GM19397 (cell line): ENCODE data around the gene ASNSD1.

Experiments used
- ATAC-seq: cut with Tn5 transposase; IDR thresholded peaks from one replicate; pipeline ENCODE4 v1.9.1; 2021; ENCODE audit warnings: mild to moderate bottlenecking, moderate library complexity; ENCODE audit not compliant: unreplicated experiment

Gene ASNSD1

DNA sequence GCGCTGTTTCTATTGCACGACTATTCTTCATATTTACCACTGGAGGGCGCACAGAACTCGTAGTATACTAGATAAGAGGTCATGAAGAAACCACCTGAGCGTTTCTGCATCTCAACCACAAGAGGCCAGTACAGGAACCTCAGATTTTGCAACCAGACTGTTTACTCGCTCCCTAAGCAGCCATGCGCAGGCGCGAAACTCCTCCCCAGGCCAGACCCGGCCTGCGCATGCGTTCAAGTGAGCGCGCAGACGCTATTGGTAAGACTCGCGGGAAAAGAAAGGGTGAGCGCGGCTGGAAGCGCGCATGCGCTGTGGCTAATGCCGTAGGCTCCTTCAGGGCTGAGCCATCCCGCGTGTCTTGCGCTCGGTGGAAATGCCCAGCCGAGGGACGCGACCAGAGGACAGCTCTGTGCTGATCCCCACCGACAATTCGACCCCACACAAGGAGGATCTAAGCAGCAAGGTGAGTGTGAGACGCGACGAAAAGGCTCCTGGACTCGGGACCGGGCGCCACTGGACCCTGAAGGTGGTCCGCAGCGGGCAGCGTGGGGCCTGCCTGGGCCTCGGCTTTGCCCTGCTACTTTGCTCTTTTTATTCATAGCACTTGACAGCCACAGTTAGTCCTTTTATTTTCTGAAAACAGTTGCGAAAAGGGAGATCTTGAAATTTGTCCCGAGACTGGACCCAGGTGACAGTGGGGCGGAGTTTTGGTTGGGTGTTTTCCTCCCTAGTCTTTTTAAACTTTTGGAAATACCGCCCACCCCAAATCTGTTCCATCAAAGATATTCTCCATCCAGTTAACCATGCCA lies at the start of gene ASNSD1:
ASNSD1 (plus strand) TSS at position 312 of the 809 bp plus-strand sequence. CDS start 4,674 bp downstream, outside the sequence.
- peak; percentile 91 for ATAC-seq

DNA sequence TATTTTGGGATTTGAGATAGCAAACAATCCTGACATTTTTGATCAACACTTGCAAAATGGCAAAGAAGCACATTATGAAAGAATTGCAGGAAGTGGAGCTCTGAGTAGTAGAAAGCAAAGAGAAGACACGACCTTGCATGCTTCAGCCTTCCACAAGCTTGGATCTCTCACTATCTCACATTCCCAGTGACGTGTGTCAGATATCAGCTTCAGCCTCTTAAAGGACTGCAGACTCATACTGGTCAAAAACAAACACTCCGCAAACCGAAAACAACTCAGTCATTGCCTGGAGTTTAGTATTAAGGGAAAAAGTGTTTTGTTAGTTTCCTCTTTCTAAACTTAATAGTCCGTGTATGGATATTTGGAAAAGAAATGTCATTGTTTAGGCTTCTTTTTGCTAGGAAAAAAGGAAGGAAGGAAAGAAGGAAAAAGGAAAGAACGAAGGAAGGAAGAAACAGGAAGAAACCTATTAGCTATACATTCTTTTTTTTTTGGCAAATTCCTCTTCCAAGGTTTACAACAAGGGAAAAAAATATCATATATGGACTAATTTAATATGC lies 48.1 kb upstream of the ASNSD1 start:
- no peak for ATAC-seq

DNA sequence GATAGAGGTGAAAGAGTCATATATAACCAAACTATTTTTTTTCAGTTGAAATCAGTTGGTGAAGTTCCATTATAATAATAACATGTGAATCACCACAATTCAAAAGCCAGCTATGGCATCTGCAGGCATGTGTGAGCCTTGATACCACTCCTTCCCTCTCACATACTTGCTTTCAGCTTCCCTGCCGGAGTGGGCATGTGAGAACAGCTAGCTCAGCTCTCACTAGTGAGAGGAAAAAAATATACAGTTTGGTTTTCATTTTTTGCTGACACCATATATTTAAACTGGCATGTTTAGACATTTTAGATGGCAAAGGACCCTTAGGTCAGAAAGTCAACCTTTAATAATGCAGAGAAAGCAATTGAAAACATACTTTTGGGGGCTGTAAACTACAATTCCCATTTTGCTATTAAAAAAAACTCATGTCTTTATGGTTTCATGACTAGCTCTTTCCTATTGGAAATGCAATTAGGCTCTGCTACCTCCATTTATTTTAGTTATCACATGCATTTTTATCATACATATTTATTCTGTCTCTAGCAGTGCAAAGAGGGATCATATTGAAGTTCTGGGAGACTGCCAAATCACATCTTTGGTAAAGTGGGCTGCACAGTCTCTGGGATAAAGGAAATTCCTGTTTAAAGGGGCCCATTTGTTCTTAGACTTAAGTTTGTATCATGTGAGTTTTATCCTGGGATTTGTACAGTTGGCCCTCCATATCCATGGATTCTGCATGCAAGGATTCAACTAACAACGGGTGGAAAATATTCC lies 47.4 kb upstream of the ASNSD1 start:
- no peak for ATAC-seq

DNA sequence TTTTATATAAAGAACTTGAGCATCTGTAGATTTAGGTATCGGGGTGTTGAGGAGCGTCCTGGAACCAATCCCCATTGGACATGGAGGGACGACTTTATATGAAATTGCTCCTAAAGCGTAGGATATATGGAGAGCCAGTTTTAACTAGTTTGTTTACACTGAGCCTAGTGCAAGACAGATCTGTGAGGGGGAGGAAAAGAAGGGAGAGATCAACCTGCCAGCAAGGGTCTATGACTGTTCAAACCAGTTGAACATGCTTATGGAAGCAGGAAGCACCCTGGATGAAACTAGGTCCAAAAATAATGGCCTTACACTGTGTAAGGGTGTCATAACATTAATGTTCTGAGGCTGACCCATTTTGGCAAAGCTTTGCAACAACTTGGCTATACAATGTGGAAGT lies 46.7 kb upstream of the ASNSD1 start:
- ATAC-seq: no peak

DNA sequence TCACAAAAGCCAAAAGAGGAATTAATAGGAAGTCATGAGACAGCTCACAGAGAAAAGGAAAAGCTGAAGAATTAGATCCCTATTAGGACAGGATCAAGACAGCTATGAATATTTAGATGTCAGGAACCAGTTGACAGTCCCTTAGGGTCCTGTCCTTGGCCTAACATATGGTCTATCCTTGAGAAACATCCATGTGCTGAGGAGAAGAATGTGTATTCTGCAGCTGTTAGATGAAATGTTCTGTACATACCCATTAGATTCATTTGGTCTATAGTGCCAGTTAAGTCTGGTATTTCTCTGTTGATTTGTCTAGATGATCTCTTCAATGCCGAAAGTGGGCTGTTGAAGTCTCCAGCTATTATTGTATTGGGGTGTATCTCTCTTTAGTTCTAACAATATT lies 43.1 kb upstream of the ASNSD1 start:
- no peak for ATAC-seq

DNA sequence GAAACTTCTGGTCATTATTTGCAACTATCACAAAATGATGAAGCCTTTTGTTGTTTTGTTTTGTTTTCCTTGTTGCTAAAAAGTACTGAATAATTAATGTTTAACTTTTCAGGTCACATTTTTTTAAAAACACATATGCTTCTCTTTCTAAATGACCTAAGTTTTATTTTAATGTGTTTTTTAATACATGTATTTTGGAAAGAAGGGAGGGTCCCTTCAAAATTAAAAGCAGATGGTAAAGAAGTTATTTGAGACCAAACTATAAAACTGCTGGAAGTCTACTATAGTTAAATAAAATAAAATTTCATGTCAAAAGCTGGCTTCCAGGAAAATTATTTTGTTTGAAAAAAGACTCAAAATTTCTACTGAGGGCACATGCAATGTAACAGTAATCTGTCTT lies 39.5 kb upstream of the ASNSD1 start:
- ATAC-seq: no peak

DNA sequence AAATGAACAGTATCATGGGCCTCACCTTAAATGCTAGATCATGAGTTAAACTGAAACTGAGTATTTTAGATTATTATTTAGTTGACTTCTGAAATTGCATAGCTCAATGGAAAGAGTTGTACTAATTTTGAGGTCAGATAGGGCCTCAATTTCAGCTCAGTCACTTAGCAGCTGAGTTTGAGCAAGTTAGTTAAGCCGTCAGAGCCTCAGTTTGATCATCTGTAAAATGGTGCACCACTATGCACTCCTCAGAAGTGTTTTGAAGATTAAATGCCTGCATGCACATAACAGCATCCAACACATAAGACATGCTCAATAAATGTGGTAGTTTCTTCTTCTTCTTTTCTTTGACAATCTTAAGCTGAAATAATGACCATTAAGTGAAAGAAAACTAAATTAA lies 38.2 kb upstream of the ASNSD1 start:
- no peak for ATAC-seq

DNA sequence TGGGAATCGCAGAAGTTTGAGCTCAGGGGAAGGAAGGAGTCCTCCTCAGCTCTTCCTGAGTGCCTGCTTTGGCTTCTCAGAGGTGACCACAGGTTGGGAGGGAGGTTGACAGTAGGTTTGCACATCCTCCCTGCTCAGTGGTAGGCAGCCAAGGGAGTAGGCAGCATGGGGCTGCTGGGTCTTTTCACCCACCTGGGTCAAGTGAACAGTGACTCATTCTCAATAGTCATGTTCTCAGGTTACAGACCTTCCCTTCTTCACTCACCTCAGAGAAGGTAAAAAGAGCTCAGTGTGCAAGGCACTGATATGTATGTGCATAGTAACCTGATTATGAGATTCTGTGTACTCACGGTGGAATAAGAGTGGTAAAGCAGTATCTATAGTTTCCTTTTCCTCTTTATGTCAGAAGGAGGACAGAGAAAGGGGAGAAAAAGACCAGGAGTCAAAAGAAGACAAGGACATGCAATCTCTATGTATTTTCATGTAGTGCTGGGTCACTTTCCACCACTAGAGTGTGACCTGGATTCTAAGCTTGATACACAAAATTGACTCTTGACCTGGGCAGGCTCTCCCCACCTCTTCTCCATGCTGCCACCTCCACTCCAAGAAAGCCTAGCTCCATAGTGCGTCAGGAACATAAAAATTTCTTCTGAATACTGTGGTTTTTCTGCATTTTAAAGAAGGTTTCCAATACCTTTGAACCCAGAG lies 36.5 kb upstream of the ASNSD1 start:
- no peak for ATAC-seq

DNA sequence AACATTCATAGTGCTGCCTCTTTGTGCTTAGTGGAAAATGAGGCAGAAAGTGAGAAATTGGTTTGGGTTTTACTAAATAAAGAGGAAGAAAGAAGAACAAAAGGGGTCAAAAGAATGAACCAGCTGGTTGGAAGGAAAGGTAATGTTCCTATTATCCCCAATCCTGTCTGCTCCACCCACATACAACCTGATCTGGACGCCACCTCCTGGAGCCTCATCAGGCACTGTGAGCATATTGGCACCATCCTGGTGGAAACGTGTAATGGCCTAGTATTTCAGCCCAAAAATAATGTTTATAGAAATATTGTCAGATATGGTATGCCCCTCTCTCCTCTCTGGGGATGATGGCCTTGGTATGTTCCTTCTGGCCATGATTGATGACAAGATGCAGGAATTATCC lies 35.6 kb upstream of the ASNSD1 start:
- no peak for ATAC-seq

DNA sequence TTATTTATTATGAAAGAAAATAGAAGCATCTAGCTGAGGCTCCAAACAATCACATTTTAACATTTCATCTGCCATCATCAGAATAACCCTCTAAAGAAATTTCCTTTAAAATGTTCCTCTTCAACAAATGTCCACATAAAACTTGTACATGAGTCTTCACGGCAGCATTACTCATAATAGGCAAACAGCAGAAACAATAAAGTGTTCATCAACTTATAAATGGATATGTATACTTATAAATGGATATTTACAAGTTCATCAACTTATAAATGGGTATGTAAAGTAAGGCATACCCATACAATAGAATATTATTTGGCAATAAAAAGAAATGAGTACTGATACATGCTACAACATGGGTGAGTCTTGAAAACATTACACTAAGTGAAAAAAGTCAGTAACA lies 33.5 kb upstream of the ASNSD1 start:
- no peak for ATAC-seq

DNA sequence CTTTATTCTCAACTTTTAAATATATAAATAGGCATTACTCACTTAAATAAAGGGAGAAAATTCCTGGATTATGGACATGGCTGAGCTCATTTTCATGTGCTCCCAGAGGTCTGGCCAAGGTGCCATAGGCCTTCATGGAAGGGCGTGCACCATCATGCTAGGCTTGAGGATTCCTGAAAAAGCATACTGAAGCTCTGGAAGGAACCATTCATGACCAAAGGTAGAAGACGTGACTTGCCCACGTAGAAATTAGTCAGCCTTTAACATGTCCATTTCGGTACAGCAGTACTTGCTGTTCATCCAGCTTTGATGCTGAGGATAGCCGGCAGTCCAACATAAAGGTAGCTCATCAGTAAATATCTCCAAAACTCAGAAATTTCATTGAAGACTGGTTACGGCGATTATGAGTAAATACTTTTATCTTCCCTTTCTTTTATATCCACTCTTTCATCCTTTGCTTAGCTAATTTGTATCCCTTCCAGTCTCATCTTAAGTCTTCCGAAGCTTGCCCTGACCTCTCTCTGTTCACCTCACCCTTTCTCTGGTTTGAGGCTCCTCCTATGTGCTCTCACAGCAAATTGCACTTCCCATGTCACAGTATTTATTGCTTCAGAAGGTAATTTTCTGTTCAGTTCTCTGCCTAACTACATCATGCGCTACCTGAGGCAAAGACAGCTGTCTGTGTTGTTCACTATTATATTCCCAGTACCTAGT lies 32.3 kb upstream of the ASNSD1 start:
- ATAC-seq: no peak

DNA sequence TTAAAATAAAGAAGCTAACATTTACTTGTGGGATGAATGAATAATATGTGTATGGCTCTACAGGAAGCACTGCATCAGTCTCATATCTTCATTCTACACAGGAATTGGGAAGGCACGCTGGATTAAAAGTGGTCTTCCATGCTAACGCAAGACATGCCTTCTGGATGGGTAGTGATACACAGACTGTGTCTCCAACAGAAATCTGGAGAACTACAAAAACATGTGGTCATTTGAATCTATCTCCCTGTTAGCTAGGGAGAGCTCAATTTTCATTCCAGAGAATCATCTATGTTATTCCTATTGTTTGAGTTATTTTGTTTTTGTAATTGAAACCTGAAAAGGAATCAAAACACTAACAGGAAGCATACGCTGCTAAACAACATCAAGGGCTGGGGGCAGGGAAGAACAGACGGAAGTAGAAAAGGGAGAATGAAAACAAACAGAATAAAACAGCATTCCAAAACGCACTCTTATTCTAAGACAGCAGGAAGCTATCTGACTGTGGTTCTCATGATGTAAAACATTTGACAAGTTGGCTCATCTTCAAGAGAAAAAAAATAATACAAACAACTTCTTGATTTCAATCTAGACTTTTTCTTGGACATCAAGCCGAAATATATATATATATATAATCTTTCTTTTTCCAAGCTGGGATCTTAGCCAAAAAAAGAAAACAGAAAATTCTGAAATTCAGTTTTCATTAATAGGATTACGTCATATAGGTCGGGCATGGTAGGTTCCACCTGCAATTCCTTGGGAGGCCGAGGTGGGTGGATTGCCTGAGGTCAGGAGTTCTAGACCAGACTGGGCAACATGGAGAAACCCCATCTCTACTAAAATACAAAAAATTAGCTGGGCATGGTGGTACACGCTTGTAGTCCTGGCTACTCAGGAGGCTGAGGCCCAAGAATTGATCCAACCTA lies 31.5 kb upstream of the ASNSD1 start:
- no peak for ATAC-seq

DNA sequence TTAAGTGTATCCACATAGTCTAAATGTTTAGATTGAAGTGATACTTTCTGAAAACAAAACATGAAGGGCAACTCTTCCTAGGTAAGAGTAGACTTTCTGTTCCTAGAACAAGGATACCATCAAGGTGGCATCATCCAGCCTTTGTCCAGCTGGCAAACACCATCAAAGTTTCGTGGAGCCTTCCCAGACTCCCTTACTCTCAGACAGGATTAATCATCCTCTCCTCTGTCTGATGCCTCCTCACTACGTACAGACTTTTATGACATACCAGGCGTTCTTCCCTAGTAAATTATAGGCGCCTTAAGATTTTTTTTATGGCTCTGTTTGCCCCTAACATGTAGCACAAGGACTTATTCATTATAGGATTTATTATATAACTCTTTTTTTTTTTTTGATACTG lies 29.4 kb upstream of the ASNSD1 start:
- ATAC-seq: no peak

DNA sequence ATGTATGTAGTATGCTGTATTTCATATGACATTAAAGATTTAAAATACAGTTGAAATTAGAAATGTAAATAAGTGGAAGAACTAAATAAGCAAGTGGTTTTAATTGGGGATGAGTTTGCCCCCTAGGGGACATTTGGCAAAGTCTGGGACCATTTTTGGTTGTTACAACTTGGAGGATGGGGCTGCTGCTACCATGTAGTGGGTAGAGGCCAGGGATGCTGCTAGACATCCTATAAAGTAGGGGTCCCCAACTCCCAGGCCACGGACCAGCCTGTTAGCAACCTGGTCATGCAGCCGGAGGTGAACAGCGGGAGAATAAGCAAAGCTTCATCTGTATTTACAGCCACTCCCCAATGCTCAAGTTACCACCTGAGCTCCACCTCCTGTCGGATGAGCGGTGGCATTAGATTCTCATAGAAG lies 27.9 kb upstream of the ASNSD1 start:
- ATAC-seq: no peak

DNA sequence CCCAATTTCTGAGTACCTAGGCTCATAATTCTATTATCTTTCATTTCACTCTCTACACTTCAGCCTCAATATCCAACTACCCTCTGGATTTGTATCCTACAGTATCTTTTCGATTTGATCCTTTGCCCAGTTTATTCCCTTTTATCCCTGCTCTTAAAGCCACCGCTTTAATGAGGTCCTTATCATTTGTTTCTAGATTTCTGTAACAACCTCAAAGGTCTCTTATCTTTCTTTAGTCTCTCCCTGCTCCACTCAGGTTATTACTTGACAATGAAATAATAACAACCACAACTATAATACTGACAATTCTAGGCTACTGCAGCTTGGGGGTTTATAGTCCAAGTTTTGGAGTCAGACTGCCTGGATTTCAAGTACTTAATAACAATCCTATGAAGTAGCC lies 25.9 kb upstream of the ASNSD1 start:
- ATAC-seq: no peak

DNA sequence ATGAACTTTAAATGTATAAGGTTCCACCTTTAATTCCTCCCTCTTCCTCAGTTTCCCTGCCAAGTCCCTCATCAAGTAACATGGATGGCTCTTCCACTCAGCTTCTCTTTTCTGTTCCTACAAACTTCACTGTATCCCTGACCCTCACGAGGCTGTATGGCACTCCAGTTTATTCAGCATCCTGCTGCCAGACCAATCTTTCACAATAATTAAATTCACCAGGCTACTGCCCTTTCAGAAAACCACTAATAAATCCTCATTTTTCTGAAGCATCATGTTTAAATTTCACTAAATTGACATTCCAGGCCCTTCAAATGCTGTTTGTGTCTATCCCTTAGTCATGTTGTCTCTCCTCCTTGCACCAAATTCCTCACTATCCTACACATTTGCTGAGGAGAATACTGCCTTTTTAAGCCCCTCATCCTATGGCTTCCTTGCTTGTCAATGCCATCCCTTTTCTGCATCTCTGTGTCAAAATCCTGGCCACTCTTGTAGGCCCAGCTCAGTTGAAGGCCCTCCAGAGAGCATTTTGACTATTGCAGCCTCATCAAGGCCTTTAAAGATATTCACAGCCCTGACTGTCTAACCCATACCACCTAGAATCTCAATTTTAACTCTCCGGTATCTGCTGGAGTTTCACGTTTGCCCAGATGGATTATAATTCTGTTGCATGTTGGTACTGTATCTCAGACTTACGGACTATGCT lies 22.8 kb upstream of the ASNSD1 start:
- ATAC-seq: no peak

DNA sequence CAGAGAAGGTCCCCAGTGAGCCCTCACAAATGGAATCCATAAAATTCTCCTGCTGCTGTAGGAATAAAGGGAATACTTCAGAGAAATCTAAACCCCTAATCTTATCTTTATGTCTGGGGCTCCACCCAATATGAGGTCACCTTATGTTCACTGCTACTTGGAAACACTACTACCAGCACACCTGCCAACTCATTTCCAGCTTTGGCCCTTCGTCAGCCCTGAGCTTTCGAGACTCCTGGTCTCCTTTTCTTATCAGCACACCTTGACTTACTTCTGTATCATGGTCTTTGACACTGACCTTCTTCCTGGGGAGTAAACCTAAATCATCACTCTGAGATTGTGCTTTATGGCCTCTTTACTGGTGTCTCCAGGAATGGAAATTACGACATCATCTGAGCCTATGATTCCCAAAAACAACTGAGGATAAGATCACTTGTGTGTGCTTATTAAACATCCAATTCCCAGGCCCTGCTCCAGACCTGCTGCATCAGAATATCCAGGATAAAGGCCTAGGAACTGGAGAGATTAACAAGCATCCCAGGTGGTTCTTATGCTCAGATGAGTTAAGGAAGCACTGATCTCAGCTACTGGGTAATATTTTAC lies 22.2 kb upstream of the ASNSD1 start:
- ATAC-seq: no peak

DNA sequence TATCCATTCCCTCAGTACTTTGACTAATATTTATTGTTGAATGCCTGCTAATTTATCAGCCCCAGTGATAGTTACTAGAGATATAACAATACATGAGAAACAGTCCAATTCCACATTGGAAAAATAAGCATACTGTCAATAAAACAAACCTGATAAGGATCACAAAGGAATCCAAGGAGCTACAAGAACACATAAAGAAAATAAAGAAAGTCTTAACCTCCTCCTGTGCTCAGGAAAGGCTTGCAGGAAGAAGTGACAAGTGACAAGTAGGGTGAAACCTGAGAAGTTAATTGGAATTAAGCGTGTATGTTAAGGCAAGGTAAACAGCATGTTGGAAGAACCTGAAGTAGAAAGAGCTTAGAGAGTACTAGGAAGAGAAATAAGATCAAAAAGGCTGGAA lies 20.3 kb upstream of the ASNSD1 start:
- no peak for ATAC-seq

DNA sequence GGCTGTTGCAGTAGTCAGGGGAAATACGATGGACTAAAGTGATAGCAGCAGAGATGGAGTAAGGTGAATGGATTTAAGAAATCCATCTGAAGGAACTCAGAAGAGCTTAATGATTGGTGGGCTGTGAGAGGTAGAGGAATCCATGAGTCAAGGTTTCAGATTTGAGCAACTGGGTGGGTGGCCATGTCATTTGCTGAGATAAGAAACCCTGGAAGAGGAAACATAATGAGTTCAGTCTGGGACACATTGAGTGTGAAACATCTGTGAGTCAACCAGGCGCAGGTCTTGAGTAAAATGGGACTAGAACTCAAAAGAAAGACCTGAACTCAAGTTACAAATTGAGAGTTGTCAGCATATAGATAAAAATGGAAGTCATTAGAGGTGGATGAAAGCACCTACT lies 19.7 kb upstream of the ASNSD1 start:
- no peak for ATAC-seq
